OCI-LY1 (cell line): ENCODE data around the gene LYSMD1.

Experiments used
- H2AFZ ChIP-seq: fragments of 200-600 bp; sonication (generic), shearing (Covaris generic); 2 replicates; pipeline ENCODE4 v1.6.0; 2014; ENCODE audit warnings: antibody characterized with exemption, mild to moderate bottlenecking, low read length
- H3F3A ChIP-seq: fragments of 200-600 bp; sonication (generic), shearing (Covaris generic); 2 replicates; pipeline ENCODE4 v1.6.0; 2014; ENCODE audit warnings: mild to moderate bottlenecking, antibody characterized with exemption, low read length, moderate library complexity; ENCODE audit not compliant: insufficient read depth
- H3K27ac ChIP-seq: fragments of 200-600 bp; sonication (generic); 2 replicates; pipeline ENCODE4 v1.5.1; 2014; ENCODE audit warnings: low read length, mixed run types, mild to moderate bottlenecking, low read depth; ENCODE audit not compliant: poor library complexity, severe bottlenecking
- H3K27me3 ChIP-seq: fragments of 200-600 bp; sonication (generic); 2 replicates; pipeline ENCODE4 v1.6.0; 2014; ENCODE audit warnings: antibody characterized with exemption, mild to moderate bottlenecking, low read length, moderate library complexity; ENCODE audit not compliant: insufficient read depth
- H3K36me3 ChIP-seq: fragments of 200-600 bp; sonication (generic); 2 replicates; pipeline ENCODE4 v1.6.1; 2014; ENCODE audit warnings: mild to moderate bottlenecking, antibody characterized with exemption, low read length, moderate library complexity, mixed read lengths; ENCODE audit not compliant: insufficient read depth
- H3K4me1 ChIP-seq: fragments of 200-600 bp; sonication (generic); 2 replicates; pipeline ENCODE4 v1.5.1; 2014; ENCODE audit warnings: mild to moderate bottlenecking, low read length, moderate library complexity; ENCODE audit not compliant: insufficient read depth, severe bottlenecking
- H3K4me2 ChIP-seq: fragments of 200-600 bp; sonication (generic), shearing (Covaris generic); 2 replicates; pipeline ENCODE4 v1.6.1; 2014; ENCODE audit warnings: low read length
- H3K4me3 ChIP-seq: fragments of 200-600 bp; sonication (generic); 2 replicates; pipeline ENCODE4 v1.5.1; 2014; ENCODE audit warnings: low read length, low read depth, mild to moderate bottlenecking, mixed read lengths; ENCODE audit not compliant: poor library complexity, severe bottlenecking
- H3K79me2 ChIP-seq: fragments of 200-600 bp; shearing (Covaris generic); 2 replicates; pipeline ENCODE4 v1.6.1; 2016; ENCODE audit warnings: mixed run types, low read length, mixed read lengths; ENCODE audit not compliant: insufficient read depth
- H3K9ac ChIP-seq: fragments of 200-600 bp; sonication (generic), shearing (Covaris generic); 2 replicates; pipeline ENCODE4 v1.6.1; 2014; ENCODE audit warnings: mild to moderate bottlenecking, low read length, mixed read lengths
- H3K9me2 ChIP-seq: fragments of 200-600 bp; sonication (generic), shearing (Covaris generic); 2 replicates; pipeline ENCODE4 v1.6.1; 2014; ENCODE audit warnings: low read depth, mild to moderate bottlenecking, low read length, mixed read lengths
- H3K9me3 ChIP-seq: fragments of 200-600 bp; shearing (Covaris generic); 2 replicates; pipeline ENCODE4 v1.6.1; 2014; ENCODE audit warnings: low read length, mixed read lengths
- H4K20me1 ChIP-seq: fragments of 200-600 bp; sonication (generic), shearing (Covaris generic); 2 replicates; pipeline ENCODE4 v1.6.0; 2016; ENCODE audit warnings: mild to moderate bottlenecking, low read length; ENCODE audit not compliant: insufficient read depth
- EZH2 ChIP-seq: fragments of 200-600 bp; sonication (generic), shearing (Covaris generic); IDR thresholded peaks from 2 replicates; pipeline ENCODE4 v1.8.0; 2017; ENCODE audit warnings: borderline replicate concordance, mixed run types, mild to moderate bottlenecking, antibody characterized with exemption, low read length, moderate library complexity, mixed read lengths
- TF ChIP-seq, protein P1 (sequence below): fragments of 200-600 bp; sonication (generic), shearing (Covaris generic); IDR thresholded peaks from 2 replicates; pipeline ENCODE4 v1.5.1; 2017; ENCODE audit warnings: mild to moderate bottlenecking, antibody characterized with exemption, low read length, moderate library complexity, mixed read lengths

LYSMD1 gene

DNA sequence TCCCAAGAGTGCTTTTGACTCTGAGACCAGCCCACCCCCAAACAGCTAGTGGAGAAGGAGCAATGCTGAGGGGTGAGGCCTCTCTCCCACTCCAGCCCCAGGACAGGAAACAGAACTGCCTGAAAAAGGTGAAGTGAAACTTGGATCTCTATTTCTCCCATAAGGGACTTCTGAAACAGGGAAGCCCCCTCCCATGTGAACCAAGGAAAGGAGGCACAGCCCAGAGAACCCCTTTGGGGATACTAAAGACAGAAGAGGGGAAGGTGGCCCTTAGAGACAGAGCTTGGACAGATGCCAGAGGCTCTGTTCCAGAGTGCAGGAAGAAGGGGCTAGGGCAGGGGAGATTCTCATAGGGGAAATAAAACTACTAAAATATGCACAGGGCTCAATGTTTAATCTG is 6.3 kb downstream of the LYSMD1 start:
- Histone ChIP-seq H3K27me3 (no peaks in the 10 kb centered on the region), H3K4me3 (no peak overlapping the region), H3K4me2 (no peak overlapping the region), H2AFZ (no peak overlapping the region), H3K4me1 (peaks cover 24% of the 10 kb centered on the region), H3K79me2 (no peaks in the 10 kb centered on the region), H3K9ac (no peak overlapping the region), H3K9me3 (no peaks in the 10 kb centered on the region), H3F3A (no peaks in the 10 kb centered on the region), H3K36me3 (peaks cover 19% of the 10 kb centered on the region; the same call in 1 of the 2 replicates), H3K27ac (no peak overlapping the region), H4K20me1 (no peaks in the 10 kb centered on the region), H3K9me2 (no peaks in the 10 kb centered on the region)
- TF ChIP-seq, protein P1, sequence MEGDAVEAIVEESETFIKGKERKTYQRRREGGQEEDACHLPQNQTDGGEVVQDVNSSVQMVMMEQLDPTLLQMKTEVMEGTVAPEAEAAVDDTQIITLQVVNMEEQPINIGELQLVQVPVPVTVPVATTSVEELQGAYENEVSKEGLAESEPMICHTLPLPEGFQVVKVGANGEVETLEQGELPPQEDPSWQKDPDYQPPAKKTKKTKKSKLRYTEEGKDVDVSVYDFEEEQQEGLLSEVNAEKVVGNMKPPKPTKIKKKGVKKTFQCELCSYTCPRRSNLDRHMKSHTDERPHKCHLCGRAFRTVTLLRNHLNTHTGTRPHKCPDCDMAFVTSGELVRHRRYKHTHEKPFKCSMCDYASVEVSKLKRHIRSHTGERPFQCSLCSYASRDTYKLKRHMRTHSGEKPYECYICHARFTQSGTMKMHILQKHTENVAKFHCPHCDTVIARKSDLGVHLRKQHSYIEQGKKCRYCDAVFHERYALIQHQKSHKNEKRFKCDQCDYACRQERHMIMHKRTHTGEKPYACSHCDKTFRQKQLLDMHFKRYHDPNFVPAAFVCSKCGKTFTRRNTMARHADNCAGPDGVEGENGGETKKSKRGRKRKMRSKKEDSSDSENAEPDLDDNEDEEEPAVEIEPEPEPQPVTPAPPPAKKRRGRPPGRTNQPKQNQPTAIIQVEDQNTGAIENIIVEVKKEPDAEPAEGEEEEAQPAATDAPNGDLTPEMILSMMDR, result no peak
- TF ChIP-seq EZH2, result no peak

DNA sequence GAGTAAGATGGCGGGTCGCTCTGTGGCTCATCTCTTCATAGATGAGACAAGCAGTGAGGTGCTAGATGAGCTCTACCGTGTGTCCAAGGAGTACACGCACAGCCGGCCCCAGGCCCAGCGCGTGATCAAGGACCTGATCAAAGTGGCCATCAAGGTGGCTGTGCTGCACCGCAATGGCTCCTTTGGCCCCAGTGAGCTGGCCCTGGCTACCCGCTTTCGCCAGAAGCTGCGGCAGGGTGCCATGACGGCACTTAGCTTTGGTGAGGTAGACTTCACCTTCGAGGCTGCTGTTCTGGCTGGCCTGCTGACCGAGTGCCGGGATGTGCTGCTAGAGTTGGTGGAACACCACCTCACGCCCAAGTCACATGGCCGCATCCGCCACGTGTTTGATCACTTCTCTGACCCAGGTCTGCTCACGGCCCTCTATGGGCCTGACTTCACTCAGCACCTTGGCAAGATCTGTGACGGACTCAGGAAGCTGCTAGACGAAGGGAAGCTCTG is 6.9 kb downstream of the LYSMD1 start:
- TF ChIP-seq, protein P1, result no peak
- no peak for TF ChIP-seq EZH2

DNA sequence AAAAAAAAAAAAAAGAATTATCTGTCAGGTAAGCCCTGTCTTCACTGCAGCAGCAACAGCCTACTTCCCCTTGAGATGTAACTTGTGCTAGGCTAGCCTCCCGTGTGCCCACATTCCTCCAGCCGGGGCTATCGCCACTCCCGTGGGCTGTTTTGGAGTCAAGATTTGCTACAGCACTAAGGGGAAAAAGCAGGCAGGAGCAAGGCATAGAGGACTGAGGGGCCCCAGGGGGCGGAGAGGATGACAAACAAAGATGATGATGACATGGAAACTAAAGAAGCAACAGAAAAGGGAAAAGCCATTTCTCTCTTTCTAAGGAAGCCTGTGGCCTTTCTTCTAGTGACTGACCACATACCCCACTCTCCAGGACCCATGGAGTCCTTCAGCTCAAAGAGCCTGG is 7.4 kb downstream of the LYSMD1 start:
- H3K4me1 ChIP-seq, result peaks cover 18% of the 10 kb centered on the region
- TF ChIP-seq, protein P1, result no peak
- no peak for TF ChIP-seq EZH2
- no peak overlapping the region for H3K4me3 ChIP-seq
- H2AFZ ChIP-seq, result no peak overlapping the region
- H4K20me1 ChIP-seq, result no peaks in the 10 kb centered on the region
- no peak overlapping the region for H3K4me2 ChIP-seq
- H3F3A ChIP-seq, result no peaks in the 10 kb centered on the region
- no peaks in the 10 kb centered on the region for H3K9me2 ChIP-seq
- no peak overlapping the region for H3K27ac ChIP-seq
- no peak overlapping the region for H3K9ac ChIP-seq
- no peaks in the 10 kb centered on the region for H3K79me2 ChIP-seq
- H3K36me3 ChIP-seq, result peaks cover 19% of the 10 kb centered on the region; the same call in 1 of the 2 replicates
- no peaks in the 10 kb centered on the region for H3K27me3 ChIP-seq
- H3K9me3 ChIP-seq, result no peaks in the 10 kb centered on the region

More for the DNA sequence above, 6.9 kb downstream of the LYSMD1 start:
- no peak overlapping the region for H3K4me3 ChIP-seq
- no peaks in the 10 kb centered on the region for H4K20me1 ChIP-seq
- no peak overlapping the region for H3K27ac ChIP-seq
- peaks cover 19% of the 10 kb centered on the region; the same call in 1 of the 2 replicates for H3K36me3 ChIP-seq
- H3K27me3 ChIP-seq, result no peaks in the 10 kb centered on the region
- H3F3A ChIP-seq, result no peaks in the 10 kb centered on the region
- H3K4me1 ChIP-seq, result peaks cover 18% of the 10 kb centered on the region
- no peak overlapping the region for H3K4me2 ChIP-seq
- no peak overlapping the region for H3K9ac ChIP-seq
- no peaks in the 10 kb centered on the region for H3K9me3 ChIP-seq
- no peaks in the 10 kb centered on the region for H3K9me2 ChIP-seq
- H3K79me2 ChIP-seq, result no peaks in the 10 kb centered on the region
- no peak overlapping the region for H2AFZ ChIP-seq
